HG02943 (cell line): ENCODE results near the gene MOXD1.
"Not testable (repeated sequence)": the region's sequence is repeated elsewhere in the genome, so short reads cannot be mapped to it uniquely, and the experiment has no call there.

Source experiments
- ATAC-seq: cut with Tn5 transposase; IDR thresholded peaks from one replicate; pipeline ENCODE4 v1.9.1; 2021; ENCODE audit warnings: mild to moderate bottlenecking, low read depth, moderate library complexity; ENCODE audit not compliant: unreplicated experiment

Gene MOXD1

GRCh38 chr6:132357120-132357519, 44.2 kb downstream of the MOXD1 start:
- no peak for ATAC-seq

- no peak for ATAC-seq
Measured at GRCh38 chr6:132354517-132355167, 46.6 kb downstream of the MOXD1 start.

- ATAC-seq, result not testable (repeated sequence)
Measured at GRCh38 chr6:132351986-132352385, 49.3 kb downstream of the MOXD1 start.

- ATAC-seq, result no peak
Measured at GRCh38 chr6:132348231-132348630, 53.0 kb downstream of the MOXD1 start.

GRCh38 chr6:132344811-132345210, 56.5 kb downstream of the MOXD1 start:
- ATAC-seq, result no peak

- ATAC-seq, result no peak
Measured at GRCh38 chr6:132341646-132342045, 59.6 kb downstream of the MOXD1 start.

GRCh38 chr6:132334521-132334885, 66.8 kb downstream of the MOXD1 start:
- no peak for ATAC-seq

GRCh38 chr6:132333639-132334520, 67.4 kb downstream of the MOXD1 start:
- ATAC-seq, result no peak

- no peak for ATAC-seq
Measured at GRCh38 chr6:132330759-132331158, 70.5 kb downstream of the MOXD1 start.

- no peak for ATAC-seq
Measured at GRCh38 chr6:132322398-132322797, 78.9 kb downstream of the MOXD1 start.

- ATAC-seq, result no peak
Measured at GRCh38 chr6:132320007-132320406, 81.3 kb downstream of the MOXD1 start.

- ATAC-seq, result no peak
Measured at GRCh38 chr6:132316970-132317369, 84.3 kb downstream of the MOXD1 start.

GRCh38 chr6:132314432-132314831, 86.8 kb downstream of the MOXD1 start:
- ATAC-seq, result no peak

- no peak for ATAC-seq
Measured at GRCh38 chr6:132310921-132311320, 90.4 kb downstream of the MOXD1 start.

GRCh38 chr6:132310151-132310550, 91.1 kb downstream of the MOXD1 start:
- ATAC-seq, result not testable (repeated sequence)

GRCh38 chr6:132304891-132305305, 96.4 kb downstream of the MOXD1 start:
- no peak for ATAC-seq

GRCh38 chr6:132300323-132300949, 100.8 kb downstream of the MOXD1 start:
- peak; percentile 69 for ATAC-seq

- ATAC-seq, result no peak
Measured at GRCh38 chr6:132298344-132298949, 102.8 kb downstream of the MOXD1 start.

- no peak for ATAC-seq
Measured at GRCh38 chr6:132289756-132290155, 111.5 kb downstream of the MOXD1 start.

GRCh38 chr6:132287101-132287500, 114.2 kb downstream of the MOXD1 start:
- ATAC-seq, result no peak
